GM12878 (cell line): Measurements from ENCODE around the gene MMP24. TPM values are rescaled to one million over a fixed set of nuclear protein-coding genes. Genes with fewer than 3 reads are reported as not detected.

Source experiments
- ATAC-seq: fragments of 200-7000 bp; cut with Tn5 transposase; 3 replicates; pipeline ENCODE4 v1.9.1; 2020; ENCODE audit warnings: mild to moderate bottlenecking, moderate library complexity
- BruUV-seq: library from RNA; stranded (reverse); fragments of 400-500 nt; replicated peaks from 2 replicates; lab custom pipeline; 2021; lab: Mats Ljungman, UMichigan
- CTCF ChIA-PET: fragments of 300-600 bp; sonication (Branson Sonifier 250); formaldehyde crosslinking; extraction: SDS; loops from one replicate; lab custom pipeline; 2021; ENCODE audit warnings: inconsistent platforms; lab: Yijun Ruan, JAX
- POLR2A ChIA-PET: fragments of 350-600 bp; formaldehyde crosslinking; extraction: SDS; loops from one replicate; lab custom pipeline; 2021; ENCODE audit warnings: inconsistent platforms; lab: Charles Lee
- RAD21 ChIA-PET: fragments of 300-600 bp; sonication (Branson Sonifier 250); formaldehyde crosslinking; loops from one replicate; lab custom pipeline; 2023; ENCODE audit warnings: antibody characterized with exemption; ENCODE audit not compliant: unreplicated experiment; lab: Charles Lee
- SMC1A ChIA-PET: fragments of 300-600 bp; sonication (Branson Sonifier 250); formaldehyde crosslinking; loops from one replicate; lab custom pipeline; 2023; ENCODE audit not compliant: unreplicated experiment, uncharacterized antibody; lab: Charles Lee
- DNase-seq: peaks from one replicate; pipeline ENCODE4 v3.0.0-alpha.2; 2011; ENCODE audit warnings: low read depth, low spot score
- FAIRE-seq: peaks from 3 replicates; lab custom pipeline; 2011; peaks lifted over from hg19 to GRCh38; lab: Jason Lieb, UNC
- H2AFZ ChIP-seq: 2 replicates; pipeline ENCODE4 v1.6.0; 2011; ENCODE audit warnings: low read depth, low read length, control low read depth; ENCODE audit not compliant: control insufficient read depth
- H3K27ac ChIP-seq: 2 replicates; pipeline ENCODE4 v1.5.1; 2011; ENCODE audit warnings: control low read depth; ENCODE audit not compliant: control insufficient read depth, insufficient read depth
- H3K27me3 ChIP-seq, 2 experiments: replicated peaks in 1 of 2; 2 replicates each; pipeline versions ENCODE4 v1.6.0 to v1.6.1; 2011; ENCODE audit warnings: low read length in 1 of 2; ENCODE audit not compliant: control insufficient read depth in 2 of 2, insufficient read depth in 2 of 2
- H3K36me3 ChIP-seq, 2 experiments: 2 replicates each; pipeline ENCODE4 v1.5.1; 2011; ENCODE audit warnings: low read length in 1 of 2; ENCODE audit not compliant: control insufficient read depth in 2 of 2, insufficient read depth in 2 of 2
- H3K4me1 ChIP-seq: 2 replicates; pipeline ENCODE4 v1.6.1; 2011; ENCODE audit warnings: mild to moderate bottlenecking, low read length, moderate library complexity, mixed read lengths; ENCODE audit not compliant: control insufficient read depth, insufficient read depth
- H3K4me2 ChIP-seq: 2 replicates; pipeline ENCODE4 v1.6.0; 2011; ENCODE audit warnings: control low read depth; ENCODE audit not compliant: control insufficient read depth, insufficient read depth
- H3K4me3 ChIP-seq: fragments of 200-600 bp; sonication (generic); 2 replicates; pipeline ENCODE4 v1.5.1; 2016
- H3K79me2 ChIP-seq: 2 replicates; pipeline ENCODE4 v1.6.0; 2011; ENCODE audit warnings: low read length; ENCODE audit not compliant: control insufficient read depth, insufficient read depth
- H3K9ac ChIP-seq: 2 replicates; pipeline ENCODE4 v1.8.0; 2011; ENCODE audit warnings: low read length, control low read depth, mixed read lengths; ENCODE audit not compliant: control insufficient read depth, insufficient read depth
- H3K9me3 ChIP-seq: replicated peaks from 3 replicates; pipeline ENCODE4 v1.5.1; 2011; ENCODE audit warnings: mild to moderate bottlenecking, low read length; ENCODE audit not compliant: control insufficient read depth, insufficient read depth
- H4K20me1 ChIP-seq: 2 replicates; pipeline ENCODE4 v1.6.0; 2011; ENCODE audit not compliant: control insufficient read depth, insufficient read depth
- CEBPZ ChIP-seq: fragments of 150-350 bp; IDR thresholded peaks from 2 replicates; pipeline ENCODE4 v1.6.1; 2016; ENCODE audit warnings: low read depth, low read length
- CHD1 ChIP-seq: IDR thresholded peaks from 2 replicates; pipeline ENCODE4 v1.6.1; 2012; ENCODE audit warnings: low read depth, low read length, improper control_type of control experiment
- EZH2 ChIP-seq: IDR thresholded peaks from 2 replicates; pipeline ENCODE4 v1.6.1; 2012; ENCODE audit warnings: low read depth, mild to moderate bottlenecking, control low read depth, inconsistent platforms, low read length, borderline replicate concordance; ENCODE audit not compliant: control insufficient read depth
- FOXK2 ChIP-seq: fragments of 450-650 bp; IDR thresholded peaks from 2 replicates; pipeline ENCODE4 v1.6.1; 2017; ENCODE audit warnings: mild to moderate bottlenecking, moderate library complexity
- GATAD2B ChIP-seq: fragments of 450-650 bp; conservative IDR thresholded peaks from 2 replicates; pipeline ENCODE4 v1.6.1; 2017; ENCODE audit warnings: low read depth, mild to moderate bottlenecking, moderate library complexity
- HCFC1 ChIP-seq: fragments of 150-350 bp; IDR thresholded peaks from 2 replicates; pipeline ENCODE4 v1.6.1; 2014; ENCODE audit warnings: low read length
- HDAC6 ChIP-seq: fragments of 200-600 bp; sonication (generic); IDR thresholded peaks from one replicate; pipeline ENCODE4 v1.8.0; 2017; ENCODE audit warnings: antibody characterized with exemption; ENCODE audit not compliant: unreplicated experiment
- IKZF1 ChIP-seq: fragments of 450-650 bp; conservative IDR thresholded peaks from 2 replicates; pipeline ENCODE4 v1.6.1; 2017; ENCODE audit warnings: antibody characterized with exemption, mild to moderate bottlenecking
- KDM1A ChIP-seq: fragments of 200-600 bp; sonication (generic); IDR thresholded peaks from 2 replicates; pipeline ENCODE4 v1.6.1; 2016; ENCODE audit warnings: borderline replicate concordance
- NBN ChIP-seq: fragments of 450-650 bp; IDR thresholded peaks from 2 replicates; pipeline ENCODE4 v1.6.1; 2016
- NRF1 ChIP-seq: conservative IDR thresholded peaks from 2 replicates; pipeline ENCODE4 v1.6.1; 2011; ENCODE audit warnings: mild to moderate bottlenecking, low read depth, low read length, improper control_type of control experiment
- PML ChIP-seq: IDR thresholded peaks from 2 replicates; pipeline ENCODE4 v1.6.1; 2012; ENCODE audit warnings: low read length, inconsistent platforms
- POLR2A ChIP-seq: IDR thresholded peaks from 2 replicates; pipeline ENCODE4 v1.6.1; 2011; ENCODE audit warnings: low read depth, mild to moderate bottlenecking, low read length
- POLR2AphosphoS2 ChIP-seq: IDR thresholded peaks from 2 replicates; pipeline ENCODE4 v1.6.1; 2011; ENCODE audit warnings: low read depth, mild to moderate bottlenecking, low read length, improper control_type of control experiment, moderate library complexity
- PRDM15 ChIP-seq: fragments of 450-650 bp; formaldehyde crosslinking; IDR thresholded peaks from 2 replicates; pipeline ENCODE4 v1.4.0; 2020; ENCODE audit warnings: mild to moderate bottlenecking, moderate library complexity
- SPI1 ChIP-seq: IDR thresholded peaks from 2 replicates; pipeline ENCODE4 v1.6.1; 2011; ENCODE audit warnings: low read depth, mild to moderate bottlenecking, low read length, moderate library complexity, borderline replicate concordance; ENCODE audit not compliant: insufficient read depth
- TARDBP ChIP-seq: IDR thresholded peaks from 2 replicates; pipeline ENCODE4 v1.6.1; 2016; ENCODE audit warnings: borderline replicate concordance
- YY1 ChIP-seq: IDR thresholded peaks from 2 replicates; pipeline ENCODE4 v1.6.1; 2011; ENCODE audit warnings: low read depth, mild to moderate bottlenecking, low read length
- WGBS: methylation state at CpG from one replicate; pipeline ENCODE4 v1.1.6; 2016; ENCODE audit warnings: low lambda C conversion rate; ENCODE audit not compliant: insufficient replicate concordance, insufficient coverage; ENCODE audit errors: missing lambda C conversion rate; 5-methylcytosine and 5-hydroxymethylcytosine counted together
- in situ Hi-C: fragments of 300-500 bp; cut with MboI; formaldehyde crosslinking; loops from 9 replicates; pipeline ENCODE4 v1.14.3; 2018; ENCODE audit warnings: mixed read lengths
- intact Hi-C: fragments of 100-400 bp; cut with micrococcal nuclease; formaldehyde crosslinking; loops from one replicate; pipeline ENCODE4 v1.14.2; 2022; ENCODE audit not compliant: unreplicated experiment
- polyA plus RNA-seq, 11 experiments: library from polyadenylated mRNA; depleted of rRNA in 4 of 11; unstranded in 6 of 11; stranded (reverse) in 5 of 11; fragments of >200 nt; fragmentation: Nextera tagmentation in 4 of 11; fragmentation: Illumina TruSeq in 1 of 11; extraction: Ambion mirVana in 4 of 11; extraction: Trizol in 1 of 11; gene quantifications; 1 replicate in 1 of 11; 2 replicates in 10 of 11; pipeline versions ENCODE4 v1.2.1 to v1.2.3, GENCODE V29; 2011 to 2016; ENCODE audit warnings: inconsistent platforms in 2 of 11, missing spikeins in 2 of 11, low read depth in 1 of 11
- total RNA-seq, 4 experiments: library from RNA; depleted of rRNA in 3 of 4; stranded (reverse); fragments of >200 nt in 3 of 4; fragmentation: Illumina TruSeq in 1 of 4; extraction: Trizol in 1 of 4; gene quantifications; 2 replicates each; pipeline versions ENCODE4 v1.2.1 to v1.2.3, GENCODE V29; 2013 to 2021

Gene MMP24
- total and polyA plus RNA-seq, 10 of the 15 experiments (the other 5 are each of a cell fraction or from before 2014, with no cell fraction given) = 0.01 to 0.11 (median 0.04) TPM; not detected in 5

- TF ChIP-seq EZH2 (no peak), PRDM15 (CRISPR knock-in tag) (no peak), GATAD2B (no peak)
Observed at GRCh38 chr20:35316086-35316485, 89.6 kb downstream of the MMP24 start (continued).

- in situ Hi-C loops (no loop called here), intact Hi-C loops (no loop called here)
- no peaks in the 10 kb centered on the region for H3K79me2 ChIP-seq
- H2AFZ ChIP-seq = no peak overlapping the region
- ChIA-PET SMC1A (no interaction called here), CTCF (interaction anchor here (1.1 to 2.6 kb wide), 3 partner anchors 10 to 129 kb away, joined by 5 to 13 read pairs (median 6); no protein-coding TSS in a partner anchor), RAD21 (no interaction called here), POLR2A (no interaction called here)
- H3K4me1 ChIP-seq = no peaks in the 10 kb centered on the region
- no peak overlapping the region for H3K4me2 ChIP-seq
- FAIRE-seq (no peak), ATAC-seq (no peak), DNase-seq (no peak)
- no peak overlapping the region for H3K4me3 ChIP-seq
- BruUV-seq = no TSS peak
- WGBS = 74% methylated on average over 5 of the region's 5 CpGs
- H3K27me3 ChIP-seq = no peaks in the 10 kb centered on the region
- no peak overlapping the region for H3K9ac ChIP-seq
- no peaks in the 10 kb centered on the region for H4K20me1 ChIP-seq
- no peak overlapping the region for H3K27ac ChIP-seq
- no peaks in the 10 kb centered on the region for H3K9me3 ChIP-seq
- H3K36me3 ChIP-seq = peaks cover 0 to 2% of the 10 kb centered on the region in 2 experiments; a peak in 1 of 4 replicates
- no peak for TF ChIP-seq POLR2AphosphoS2
- TF ChIP-seq CEBPZ = no peak
- no peak for TF ChIP-seq TARDBP
- no peak for TF ChIP-seq NBN
- no peak for TF ChIP-seq CHD1
- no peak for TF ChIP-seq KDM1A
- TF ChIP-seq NRF1 = no peak
- TF ChIP-seq HDAC6 = no peak
- no peak for TF ChIP-seq SPI1
- no peak for TF ChIP-seq PML
- no peak for TF ChIP-seq FOXK2
- TF ChIP-seq HCFC1 = no peak
- no peak for TF ChIP-seq IKZF1
- TF ChIP-seq POLR2A = no peak
- TF ChIP-seq YY1 = no peak
Observed at GRCh38 chr20:35317416-35318210, 91.1 kb downstream of the MMP24 start.
